ENCODE measurements around the gene NDUFA11. TPM values are rescaled to one million over a fixed set of nuclear protein-coding genes. Genes with fewer than 3 reads are reported as not detected.
A peak's percentile ranks its signal among the peaks of the same experiment; 100 is the strongest.

NDUFA11 gene
- total and polyA plus RNA-seq, 9 of the 15 experiments (the other 6 are each of a cell fraction or from before 2014, with no cell fraction given) = 63.3 to 486 (median 274) TPM

- intact Hi-C loops (cut with micrococcal nuclease) (no loop called here), in situ Hi-C loops (cut with MboI) (no loop called here)
- Histone ChIP-seq H3K9ac (ENCODE audit: insufficient read depth in 1 of 2, low read depth in 2 of 2, low read length in 2 of 2) (no peak overlapping the region; a peak in 2 of 4 replicates), H2AFZ (ENCODE audit: low read depth, low read length) (no peak overlapping the region), H3K4me2 (ENCODE audit: insufficient read depth, low read length) (no peak overlapping the region), H3K9me1 (ENCODE audit: control insufficient read depth, insufficient read depth, low read length) (no peaks in the 10 kb centered on the region), H3K4me3 (no peak overlapping the region), H3K27ac (ENCODE audit: extremely low read depth, low read depth, low read length) (no peak overlapping the region), H3K4me1 (replicated peaks in 1 of 2; ENCODE audit: control insufficient read depth in 2 of 2, insufficient read depth in 2 of 2, low read length in 2 of 2) (peaks cover 0 to 23% of the 10 kb centered on the region in 2 experiments; a peak in 2 of 5 replicates), H3K79me2 (ENCODE audit: control insufficient read depth, insufficient read depth, low read length) (no peaks in the 10 kb centered on the region), H3K27me3 (ENCODE audit: control insufficient read depth in 2 of 2, insufficient read depth in 2 of 2, low read length in 2 of 2) (peaks cover 2 to 16% of the 10 kb centered on the region in 2 experiments; a peak in 2 of 5 replicates), H3K36me3 (ENCODE audit: control insufficient read depth, insufficient read depth, low read length) (no peaks in the 10 kb centered on the region), H4K20me1 (replicated peaks; ENCODE audit: control insufficient read depth, insufficient read depth, low read length) (0 out of 2 replicates have a peak, but pooled peaks cover 3% of the 10 kb centered on the region), H3K9me3 (replicated peaks; ENCODE audit: control insufficient read depth, insufficient read depth, low read depth, low read length) (no peaks in the 10 kb centered on the region)
- peak; percentile 64; the same call in 2 of the 3 replicates for ATAC-seq
- DNase-seq (ENCODE audit: extremely low read depth in 1 of 4, low spot score in 3 of 4) = peak in 1 of 4 experiments; percentile 5
- FAIRE-seq = no peak
- BruUV-seq (replicated peaks) = no TSS peak
- WGBS (ENCODE audit: insufficient coverage, low coverage, missing lambda C conversion rate) = 42% methylated on average over 30 of the region's 31 CpGs
- CTCF ChIA-PET (ENCODE audit: low intra/inter-chr PET ratio) = no interaction called here
- POLR2A ChIA-PET = no interaction called here
- TF ChIP-seq MEIS2 (IDR thresholded peaks at IDR 0.05; ENCODE audit: partially characterized antibody) (peak; percentile 49), ZNF639 (CRISPR knock-in tag; conservative IDR thresholded peaks at IDR 0.05 in 1 of 2, IDR thresholded peaks at IDR 0.05 in 1 of 2) (no peak), MECOM (CRISPR knock-in tag; IDR thresholded peaks at IDR 0.05) (no peak), RAD21 (CRISPR knock-in tag; conservative IDR thresholded peaks at IDR 0.05 in 1 of 2, IDR thresholded peaks at IDR 0.05 in 1 of 2) (peak in 1 of 2 experiments; percentile 22; a peak in 1 of 4 replicates), DPF2 (IDR thresholded peaks at IDR 0.05) (no peak), TRIM28 (IDR thresholded peaks at IDR 0.05) (no peak), SPI1 (IDR thresholded peaks at IDR 0.05; ENCODE audit: borderline replicate concordance, low read depth, low read length) (0 out of 2 replicates have a peak, but pooled peaks have one; percentile 25)
Measured at GRCh38 chr19:5867201-5868136, 36.1 kb downstream of the NDUFA11 start.

All from K562 (cell line).